ENCODE results near the gene SPANXN1.
"Not testable (repeated sequence)": the region's sequence is repeated elsewhere in the genome, so short reads cannot be mapped to it uniquely, and the experiment has no call there.

SPANXN1 gene, protein sequence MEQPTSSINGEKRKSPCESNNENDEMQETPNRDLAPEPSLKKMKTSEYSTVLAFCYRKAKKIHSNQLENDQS

DNA sequence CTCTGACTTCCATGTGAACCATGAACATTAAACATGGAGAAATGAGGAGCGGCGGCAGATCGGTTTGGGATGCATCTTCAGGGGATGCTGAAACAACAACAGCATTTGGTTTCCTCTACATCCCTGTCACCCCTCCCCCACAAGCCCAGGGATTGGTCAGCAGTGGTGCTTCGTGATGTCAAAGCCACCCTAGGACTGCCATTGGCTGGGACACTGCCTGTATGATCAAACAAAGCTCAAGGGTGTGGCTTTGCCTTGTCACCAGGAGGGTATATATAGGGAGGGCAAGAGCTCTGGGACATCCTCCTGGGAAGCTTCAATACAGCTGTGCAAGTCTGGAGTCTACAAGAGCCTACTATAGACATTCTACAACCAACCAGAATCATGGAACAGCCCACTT lies at the start of gene SPANXN1:
Gene SPANXN1 (plus strand): TSS at position 301 of the 400 bp plus-strand sequence. CDS start 84 bp downstream, at position 385.
- not testable (repeated sequence) for DNase-seq

DNA sequence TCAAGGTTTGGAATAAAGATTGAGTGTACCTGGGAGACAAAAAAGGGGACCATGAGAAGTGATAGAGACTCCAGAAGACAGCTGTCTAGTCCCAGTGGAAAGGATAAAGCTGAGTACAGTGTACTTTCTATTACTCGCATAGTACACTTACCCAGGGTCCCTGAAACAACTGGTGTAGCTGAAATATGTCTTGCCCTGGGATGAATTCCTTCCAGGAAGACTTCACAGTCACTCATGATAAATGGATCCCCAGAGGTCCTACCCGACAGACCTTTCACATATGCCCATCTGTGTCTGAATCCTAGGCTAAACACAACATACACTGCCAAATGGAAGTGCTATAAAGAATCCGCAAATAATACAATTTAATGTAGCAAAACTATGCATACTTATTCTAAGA lies 48.2 kb upstream of the SPANXN1 start:
- DNase-seq = no peak

- DNase-seq = peak; percentile 1
These were observed 33.8 kb upstream of the SPANXN1 start for GRCh38 chrX:145213504-145213903.

DNA sequence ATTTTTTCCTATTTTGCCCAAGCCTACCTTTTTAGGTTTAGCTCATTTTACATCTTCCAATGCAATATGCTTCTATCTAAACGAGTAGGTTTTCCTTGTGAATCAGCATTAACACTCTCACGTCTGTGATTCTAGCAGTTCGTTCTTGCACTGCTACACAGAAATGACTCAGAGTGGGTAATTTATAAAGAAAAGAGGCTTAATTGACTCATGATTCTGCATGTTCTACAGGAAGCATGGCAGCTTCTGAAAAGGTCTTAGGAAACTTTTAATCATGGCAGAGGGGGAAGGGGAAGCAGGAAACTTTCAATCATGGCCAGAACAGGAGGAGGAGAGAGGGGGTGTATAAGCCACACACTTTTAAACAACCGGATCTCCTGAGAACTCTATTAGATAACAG lies 44.9 kb downstream of the SPANXN1 start:
- DNase-seq = no peak
